CD4-positive, alpha-beta memory T cell (primary cell): Measurements from ENCODE around the gene DYNC1I2. TPM values are rescaled to one million over a fixed set of nuclear protein-coding genes. Genes with fewer than 3 reads are reported as not detected.

Experiments
- CTCF ChIA-PET: fragments of 350-600 bp; sonication (Branson Sonifier 250); formaldehyde crosslinking; loops from one replicate; lab custom pipeline; 2021; ENCODE audit warnings: inconsistent platforms; ENCODE audit not compliant: partially characterized antibody; lab: Charles Lee
- POLR2A ChIA-PET: fragments of 350-600 bp; sonication (Branson Sonifier 250); formaldehyde crosslinking; loops from one replicate; lab custom pipeline; 2021; ENCODE audit not compliant: partially characterized antibody; lab: Charles Lee
- DNase-seq, 5 donors: peaks; one replicate each; pipeline versions ENCODE4 v3.0.0 to v3.0.0-alpha.2; 2020 to 2022; ENCODE audit warnings: mixed read lengths in 1 of 5
- H3K27ac ChIP-seq: one replicate; pipeline ENCODE4 v1.7.0; 2013; ENCODE audit warnings: low read depth, low read length
- H3K27me3 ChIP-seq: 2 replicates; pipeline ENCODE4 v1.7.0; 2013; ENCODE audit warnings: mild to moderate bottlenecking, low read length, moderate library complexity; ENCODE audit not compliant: insufficient read depth
- H3K36me3 ChIP-seq: 2 replicates; pipeline ENCODE4 v1.7.0; 2013; ENCODE audit warnings: mild to moderate bottlenecking, low read length, moderate library complexity; ENCODE audit not compliant: insufficient read depth
- H3K4me1 ChIP-seq: 2 replicates; pipeline ENCODE4 v1.7.0; 2013; ENCODE audit warnings: mild to moderate bottlenecking, low read length, moderate library complexity; ENCODE audit not compliant: insufficient read depth
- H3K4me3 ChIP-seq, 2 donors: one replicate each; pipeline ENCODE4 v1.7.0; 2013; ENCODE audit warnings: low read length in 2 of 2, mild to moderate bottlenecking in 1 of 2
- H3K9me3 ChIP-seq, 2 donors: one replicate each; pipeline ENCODE4 v1.7.0; 2013; ENCODE audit warnings: low read length in 2 of 2, control low read depth in 1 of 2; ENCODE audit not compliant: control insufficient read depth in 1 of 2
- H3K27ac Mint-ChIP-seq, 7 donors: one replicate each; pipeline ENCODE4 v1.8.0; 2020 to 2021; ENCODE audit warnings: mixed read lengths in 7 of 7, mild to moderate bottlenecking in 6 of 7, inconsistent platforms in 3 of 7, moderate library complexity in 3 of 7
- H3K27me3 Mint-ChIP-seq, 2 donors: one replicate each; pipeline ENCODE4 v1.8.0; 2020 to 2021; ENCODE audit warnings: mixed read lengths in 2 of 2
- H3K36me3 Mint-ChIP-seq, 2 donors: one replicate each; pipeline ENCODE4 v1.8.0; 2020 to 2021; ENCODE audit warnings: mixed read lengths in 2 of 2, inconsistent platforms in 1 of 2, mild to moderate bottlenecking in 1 of 2
- H3K4me1 Mint-ChIP-seq, 4 donors: one replicate each; pipeline ENCODE4 v1.8.0; 2020 to 2021; ENCODE audit warnings: mixed read lengths in 4 of 4, mild to moderate bottlenecking in 1 of 4
- H3K4me3 Mint-ChIP-seq, 8 donors: one replicate each; pipeline ENCODE4 v1.8.0; 2020 to 2021; ENCODE audit warnings: mixed read lengths in 8 of 8, mild to moderate bottlenecking in 7 of 8, moderate library complexity in 6 of 8, inconsistent platforms in 3 of 8
- H3K9me3 Mint-ChIP-seq, 8 donors: one replicate each; pipeline ENCODE4 v1.8.0; 2020 to 2021; ENCODE audit warnings: mixed read lengths in 8 of 8, mild to moderate bottlenecking in 5 of 8, inconsistent platforms in 3 of 8, moderate library complexity in 1 of 8
- intact Hi-C: fragments of 100-400 bp; cut with micrococcal nuclease; formaldehyde crosslinking; loops from one replicate; pipeline ENCODE4 v1.15.1; 2023
- polyA plus RNA-seq, 2 donors: library from polyadenylated mRNA; unstranded; fragments of 300-500 nt; fragmentation: Illumina TruSeq; gene quantifications; one replicate each; pipeline ENCODE4 v1.2.3, GENCODE V29; 2021
- total RNA-seq, 2 experiments: library from RNA; stranded (reverse); gene quantifications; one replicate each; pipeline ENCODE4 v1.2.3, GENCODE V29; 2021

Gene DYNC1I2
- total and polyA plus RNA-seq, 4 experiments from 2014 or later, result 31.2 to 50.3 (median 43.1) TPM

- CTCF ChIA-PET, result interaction anchor here (1.0 to 1.3 kb wide), 2 partner anchors 8 to 392 kb away, joined by 3 to 4 read pairs; no protein-coding TSS in a partner anchor
- Mint-ChIP-seq H3K9me3 (no peaks in the 10 kb centered on the region), H3K4me3 (no peak overlapping the region), H3K27me3 (no peaks in the 10 kb centered on the region), H3K27ac (no peak overlapping the region), H3K36me3 (peaks cover 20 to 34% of the 10 kb centered on the region in 2 donors), H3K4me1 (peaks cover 0 to 3% (median 0%) of the 10 kb centered on the region in 4 donors)
- H3K27me3 ChIP-seq, result no peaks in the 10 kb centered on the region
- no peak for DNase-seq
- H3K4me3 ChIP-seq, result no peak overlapping the region
- peaks cover 4% of the 10 kb centered on the region for H3K36me3 ChIP-seq
- no peaks in the 10 kb centered on the region for H3K9me3 ChIP-seq
- intact Hi-C loops, result no loop called here
- no peak overlapping the region for H3K27ac ChIP-seq
- H3K4me1 ChIP-seq, result no peaks in the 10 kb centered on the region
- POLR2A ChIA-PET, result no interaction called here
Observed at GRCh38 chr2:171712051-171712450, 24.8 kb downstream of the DYNC1I2 start.

GRCh38 chr2:171718720-171719119, 31.5 kb downstream of the DYNC1I2 start:
- Histone ChIP-seq H3K36me3 (peaks cover 10% of the 10 kb centered on the region), H3K4me3 (no peak overlapping the region), H3K4me1 (no peaks in the 10 kb centered on the region), H3K27ac (no peak overlapping the region), H3K27me3 (no peaks in the 10 kb centered on the region), H3K9me3 (no peaks in the 10 kb centered on the region)
- POLR2A ChIA-PET, result no interaction called here
- no peaks in the 10 kb centered on the region for H3K4me1 Mint-ChIP-seq
- CTCF ChIA-PET, result interaction anchor here (0.9 kb wide), 1 partner anchor 17 kb away, joined by 3 read pairs; no protein-coding TSS in a partner anchor
- H3K9me3 Mint-ChIP-seq, result no peaks in the 10 kb centered on the region
- no peak overlapping the region for H3K4me3 Mint-ChIP-seq
- intact Hi-C loops, result no loop called here
- no peak overlapping the region for H3K27ac Mint-ChIP-seq
- no peaks in the 10 kb centered on the region for H3K27me3 Mint-ChIP-seq
- H3K36me3 Mint-ChIP-seq, result peaks cover 17 to 35% of the 10 kb centered on the region in 2 donors
- no peak for DNase-seq

GRCh38 chr2:171719660-171720059, 32.4 kb downstream of the DYNC1I2 start:
- Histone ChIP-seq H3K36me3 (peaks cover 16% of the 10 kb centered on the region), H3K9me3 (no peaks in the 10 kb centered on the region), H3K4me1 (no peaks in the 10 kb centered on the region), H3K4me3 (no peak overlapping the region), H3K27ac (no peak overlapping the region), H3K27me3 (no peaks in the 10 kb centered on the region)
- no peak for DNase-seq
- intact Hi-C loops, result no loop called here
- Mint-ChIP-seq H3K27me3 (no peaks in the 10 kb centered on the region), H3K4me1 (no peaks in the 10 kb centered on the region), H3K9me3 (no peaks in the 10 kb centered on the region), H3K27ac (no peak overlapping the region), H3K36me3 (peaks cover 21 to 40% of the 10 kb centered on the region in 2 donors), H3K4me3 (no peak overlapping the region)
- CTCF ChIA-PET, result no interaction called here
- POLR2A ChIA-PET, result no interaction called here

- H3K4me1 ChIP-seq, result no peaks in the 10 kb centered on the region
- H3K36me3 Mint-ChIP-seq, result peaks cover 31 to 54% of the 10 kb centered on the region in 2 donors
- no peaks in the 10 kb centered on the region for H3K4me1 Mint-ChIP-seq
- H3K27ac Mint-ChIP-seq, result no peak overlapping the region
- DNase-seq, result no peak
- intact Hi-C loops, result no loop called here
- POLR2A ChIA-PET, result no interaction called here
- H3K9me3 Mint-ChIP-seq, result no peaks in the 10 kb centered on the region
- no peak overlapping the region for H3K4me3 ChIP-seq
- no peaks in the 10 kb centered on the region for H3K27me3 ChIP-seq
- CTCF ChIA-PET, result interaction anchor here (0.7 to 2.2 kb wide), 3 partner anchors 20 to 404 kb away, joined by 3 to 10 read pairs (median 4); no protein-coding TSS in a partner anchor
- no peak overlapping the region for H3K27ac ChIP-seq
- no peak overlapping the region for H3K4me3 Mint-ChIP-seq
- H3K27me3 Mint-ChIP-seq, result no peaks in the 10 kb centered on the region
- H3K9me3 ChIP-seq, result no peaks in the 10 kb centered on the region
- peaks cover 31% of the 10 kb centered on the region for H3K36me3 ChIP-seq
Observed at GRCh38 chr2:171723716-171724683, 36.7 kb downstream of the DYNC1I2 start.

- Histone ChIP-seq H3K27me3 (no peaks in the 10 kb centered on the region), H3K36me3 (peaks cover 45% of the 10 kb centered on the region), H3K4me3 (no peak overlapping the region), H3K27ac (no peak overlapping the region), H3K9me3 (no peaks in the 10 kb centered on the region), H3K4me1 (no peaks in the 10 kb centered on the region)
- Mint-ChIP-seq H3K27ac (no peak overlapping the region), H3K4me3 (no peak overlapping the region), H3K27me3 (no peaks in the 10 kb centered on the region), H3K9me3 (no peaks in the 10 kb centered on the region), H3K4me1 (no peaks in the 10 kb centered on the region), H3K36me3 (peaks cover 52 to 66% of the 10 kb centered on the region in 2 donors)
- POLR2A ChIA-PET, result no interaction called here
- intact Hi-C loops, result no loop called here
- no peak for DNase-seq
- CTCF ChIA-PET, result no interaction called here
Observed at GRCh38 chr2:171726847-171727450, 39.7 kb downstream of the DYNC1I2 start.

GRCh38 chr2:171728989-171729951, 42.0 kb downstream of the DYNC1I2 start:
- Histone ChIP-seq H3K27me3 (no peaks in the 10 kb centered on the region), H3K9me3 (no peaks in the 10 kb centered on the region), H3K27ac (no peak overlapping the region), H3K36me3 (peaks cover 41% of the 10 kb centered on the region), H3K4me3 (no peak overlapping the region), H3K4me1 (no peaks in the 10 kb centered on the region)
- no peak for DNase-seq
- ChIA-PET POLR2A (no interaction called here), CTCF (no interaction called here)
- Mint-ChIP-seq H3K4me1 (no peaks in the 10 kb centered on the region), H3K4me3 (no peak overlapping the region), H3K27me3 (no peaks in the 10 kb centered on the region), H3K27ac (peak overlapping the region in 1 of 7 donors; percentile 63), H3K36me3 (peaks cover 66 to 76% of the 10 kb centered on the region in 2 donors), H3K9me3 (no peaks in the 10 kb centered on the region)
- intact Hi-C loops, result no loop called here
